ENCODE data around the gene SPCS2.

Gene SPCS2

GRCh38 chr11:75011872-75012271, 62.8 kb downstream of the SPCS2 start:
- TF ChIP-seq, protein P1, sequence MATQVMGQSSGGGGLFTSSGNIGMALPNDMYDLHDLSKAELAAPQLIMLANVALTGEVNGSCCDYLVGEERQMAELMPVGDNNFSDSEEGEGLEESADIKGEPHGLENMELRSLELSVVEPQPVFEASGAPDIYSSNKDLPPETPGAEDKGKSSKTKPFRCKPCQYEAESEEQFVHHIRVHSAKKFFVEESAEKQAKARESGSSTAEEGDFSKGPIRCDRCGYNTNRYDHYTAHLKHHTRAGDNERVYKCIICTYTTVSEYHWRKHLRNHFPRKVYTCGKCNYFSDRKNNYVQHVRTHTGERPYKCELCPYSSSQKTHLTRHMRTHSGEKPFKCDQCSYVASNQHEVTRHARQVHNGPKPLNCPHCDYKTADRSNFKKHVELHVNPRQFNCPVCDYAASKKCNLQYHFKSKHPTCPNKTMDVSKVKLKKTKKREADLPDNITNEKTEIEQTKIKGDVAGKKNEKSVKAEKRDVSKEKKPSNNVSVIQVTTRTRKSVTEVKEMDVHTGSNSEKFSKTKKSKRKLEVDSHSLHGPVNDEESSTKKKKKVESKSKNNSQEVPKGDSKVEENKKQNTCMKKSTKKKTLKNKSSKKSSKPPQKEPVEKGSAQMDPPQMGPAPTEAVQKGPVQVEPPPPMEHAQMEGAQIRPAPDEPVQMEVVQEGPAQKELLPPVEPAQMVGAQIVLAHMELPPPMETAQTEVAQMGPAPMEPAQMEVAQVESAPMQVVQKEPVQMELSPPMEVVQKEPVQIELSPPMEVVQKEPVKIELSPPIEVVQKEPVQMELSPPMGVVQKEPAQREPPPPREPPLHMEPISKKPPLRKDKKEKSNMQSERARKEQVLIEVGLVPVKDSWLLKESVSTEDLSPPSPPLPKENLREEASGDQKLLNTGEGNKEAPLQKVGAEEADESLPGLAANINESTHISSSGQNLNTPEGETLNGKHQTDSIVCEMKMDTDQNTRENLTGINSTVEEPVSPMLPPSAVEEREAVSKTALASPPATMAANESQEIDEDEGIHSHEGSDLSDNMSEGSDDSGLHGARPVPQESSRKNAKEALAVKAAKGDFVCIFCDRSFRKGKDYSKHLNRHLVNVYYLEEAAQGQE (IDR thresholded peaks at IDR 0.05; ENCODE audit: insufficient read depth in 1 of 2, low read depth in 2 of 2, low read length in 2 of 2), result no peak
- TF ChIP-seq TAF1 (IDR thresholded peaks at IDR 0.05; ENCODE audit: borderline replicate concordance, insufficient read depth, low read length) (no peak), FOXP2 (optimal IDR thresholded peaks at IDR 0.05; ENCODE audit: borderline replicate concordance, extremely low read depth, extremely low read length, insufficient read depth) (no peak), SIN3A (IDR thresholded peaks at IDR 0.05; ENCODE audit: borderline replicate concordance, insufficient read depth, low read length) (no peak), POLR2AphosphoS5 (IDR thresholded peaks at IDR 0.05; ENCODE audit: low read depth, low read length) (no peak)

DNA sequence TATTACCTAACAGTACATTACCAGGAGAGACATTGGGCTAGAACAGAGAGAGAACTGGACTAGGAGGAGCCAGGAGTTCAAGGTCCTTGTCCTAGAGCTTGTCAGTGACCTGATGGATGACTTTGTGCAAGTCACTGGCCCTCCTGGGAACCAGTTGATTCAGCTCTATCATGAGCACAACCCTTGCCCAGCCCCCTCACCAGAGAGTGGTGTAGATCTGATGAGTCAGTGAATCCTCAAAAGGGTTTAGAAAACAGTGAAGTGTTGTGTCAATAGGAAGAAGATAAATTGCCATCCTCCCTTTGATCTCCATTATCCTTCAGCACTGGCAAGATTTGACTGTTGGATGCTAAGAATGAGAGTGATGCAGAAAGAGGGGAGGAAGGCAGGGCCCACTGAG, 64.0 kb downstream of the SPCS2 start:
- no peak for TF ChIP-seq SIN3A (IDR thresholded peaks at IDR 0.05; ENCODE audit: borderline replicate concordance, insufficient read depth, low read length)
- TF ChIP-seq POLR2AphosphoS5 (IDR thresholded peaks at IDR 0.05; ENCODE audit: low read depth, low read length), result no peak
- TF ChIP-seq, protein P1 (IDR thresholded peaks at IDR 0.05; ENCODE audit: insufficient read depth in 1 of 2, low read depth in 2 of 2, low read length in 2 of 2), result no peak

GRCh38 chr11:75014129-75014528, 65.1 kb downstream of the SPCS2 start:
- TF ChIP-seq POLR2AphosphoS5 (IDR thresholded peaks at IDR 0.05; ENCODE audit: low read depth, low read length) (no peak), TAF1 (IDR thresholded peaks at IDR 0.05; ENCODE audit: borderline replicate concordance, insufficient read depth, low read length) (no peak), SIN3A (IDR thresholded peaks at IDR 0.05; ENCODE audit: borderline replicate concordance, insufficient read depth, low read length) (no peak), FOXP2 (optimal IDR thresholded peaks at IDR 0.05; ENCODE audit: borderline replicate concordance, extremely low read depth, extremely low read length, insufficient read depth) (no peak)
- TF ChIP-seq, protein P1 (IDR thresholded peaks at IDR 0.05; ENCODE audit: insufficient read depth in 1 of 2, low read depth in 2 of 2, low read length in 2 of 2), result no peak

DNA sequence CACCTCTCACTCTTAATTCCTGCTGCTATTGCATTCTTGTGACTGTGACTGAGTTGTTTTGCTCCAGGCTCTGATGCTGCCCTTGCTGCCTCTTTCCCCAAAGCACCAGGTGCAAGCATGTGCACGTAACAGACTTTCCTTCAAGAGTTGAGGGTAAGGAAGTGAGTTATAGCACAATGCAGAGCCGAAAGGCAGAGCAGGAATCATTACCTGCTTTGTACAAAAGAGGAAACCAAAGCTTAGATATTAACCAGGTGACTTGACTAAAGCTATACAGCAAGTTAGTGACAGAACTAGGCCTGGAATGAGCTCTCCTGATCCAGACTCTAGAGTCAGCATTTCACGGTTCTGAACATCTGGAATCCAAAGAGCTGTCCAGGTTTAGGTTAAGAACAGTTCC, 73.2 kb downstream of the SPCS2 start:
- TF ChIP-seq POLR2AphosphoS5 (IDR thresholded peaks at IDR 0.05; ENCODE audit: low read depth, low read length) (no peak), SIN3A (IDR thresholded peaks at IDR 0.05; ENCODE audit: borderline replicate concordance, insufficient read depth, low read length) (no peak), TAF1 (IDR thresholded peaks at IDR 0.05; ENCODE audit: borderline replicate concordance, insufficient read depth, low read length) (no peak)

DNA sequence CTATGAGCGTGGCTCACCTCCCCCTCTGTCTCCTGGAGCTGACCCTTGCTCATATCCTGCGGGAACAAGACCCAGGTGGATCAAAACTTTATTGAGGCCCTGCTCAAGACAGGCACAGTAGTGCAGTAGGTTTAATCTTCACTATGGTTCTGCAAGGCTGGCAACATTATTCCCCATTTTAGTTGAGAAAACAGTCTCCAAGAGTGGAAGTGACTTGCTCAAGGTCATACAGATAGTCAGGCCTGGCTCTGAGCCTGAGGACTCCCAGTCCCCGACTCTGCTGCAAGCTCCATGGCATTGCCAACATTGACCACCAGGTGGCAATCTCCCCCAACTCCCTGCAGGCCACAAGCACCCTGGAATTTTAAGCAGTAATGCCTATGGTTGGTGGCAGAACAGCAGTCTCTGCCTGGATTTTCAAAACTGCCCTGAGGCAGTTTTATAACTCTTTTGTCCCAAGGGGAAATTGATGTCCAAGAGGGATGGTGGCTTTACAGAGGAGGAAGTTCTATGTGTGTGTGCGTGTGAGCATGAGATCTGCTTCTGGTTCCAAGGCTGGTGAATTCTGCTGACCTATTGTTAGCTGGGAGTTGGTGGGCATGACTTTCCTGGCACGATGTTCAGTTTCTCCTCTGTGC, 73.8 kb downstream of the SPCS2 start:
- TF ChIP-seq POLR2AphosphoS5 (IDR thresholded peaks at IDR 0.05; ENCODE audit: low read depth, low read length) (no peak), FOXP2 (optimal IDR thresholded peaks at IDR 0.05; ENCODE audit: borderline replicate concordance, extremely low read depth, extremely low read length, insufficient read depth) (no peak)

DNA sequence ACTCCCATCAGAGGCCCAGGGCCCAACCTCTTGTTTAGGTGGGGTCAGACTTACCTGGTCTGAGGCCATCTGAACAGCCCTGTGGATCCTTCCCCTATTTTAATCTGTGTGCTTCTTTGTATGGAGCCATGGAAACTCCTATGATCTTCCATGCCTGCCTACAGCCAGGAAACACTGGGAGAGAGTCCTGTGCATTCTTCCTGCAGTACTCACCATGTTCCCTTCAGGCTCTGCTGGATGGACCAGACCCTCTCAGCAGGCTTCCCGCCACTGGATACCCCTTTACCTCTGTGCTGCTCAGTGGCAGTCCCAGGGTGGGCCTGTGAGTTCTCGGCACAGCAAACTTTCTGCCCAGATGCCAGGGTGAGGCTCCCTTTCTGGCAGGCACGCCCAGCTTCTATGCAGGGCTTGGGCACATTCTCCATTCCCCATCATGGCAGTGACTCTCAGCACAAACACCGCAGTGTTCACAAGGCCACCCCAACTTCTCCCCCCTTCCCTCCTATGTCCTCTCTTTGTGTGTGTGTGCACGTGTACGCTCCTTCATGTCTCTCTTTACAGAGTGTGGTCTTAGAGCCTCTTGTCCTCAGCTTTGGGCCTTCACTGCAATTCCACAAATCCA, 74.5 kb downstream of the SPCS2 start:
- TF ChIP-seq POLR2AphosphoS5 (IDR thresholded peaks at IDR 0.05; ENCODE audit: low read depth, low read length), result no peak
- TF ChIP-seq SIN3A (IDR thresholded peaks at IDR 0.05; ENCODE audit: borderline replicate concordance, insufficient read depth, low read length), result no peak
- no peak for TF ChIP-seq FOXP2 (optimal IDR thresholded peaks at IDR 0.05; ENCODE audit: borderline replicate concordance, extremely low read depth, extremely low read length, insufficient read depth)
